HUES64 (cell line): ENCODE measurements around the gene GANC.

Experiments used
- H3K27ac ChIP-seq: 2 replicates; pipeline ENCODE4 v1.7.0; 2013; ENCODE audit warnings: low read depth, low read length, inconsistent platforms
- H3K27me3 ChIP-seq: 2 replicates; pipeline ENCODE4 v1.6.1; 2013; ENCODE audit warnings: mild to moderate bottlenecking, low read length; ENCODE audit not compliant: insufficient read depth
- H3K36me3 ChIP-seq: 2 replicates; pipeline ENCODE4 v1.6.1; 2013; ENCODE audit warnings: mild to moderate bottlenecking, low read length; ENCODE audit not compliant: insufficient read depth
- H3K4me1 ChIP-seq: 2 replicates; pipeline ENCODE4 v1.6.1; 2013; ENCODE audit warnings: mild to moderate bottlenecking, low read length, moderate library complexity; ENCODE audit not compliant: insufficient read depth
- H3K4me3 ChIP-seq: 2 replicates; pipeline ENCODE4 v1.5.1; 2013; ENCODE audit warnings: mild to moderate bottlenecking, low read length, moderate library complexity
- H3K9ac ChIP-seq: 2 replicates; pipeline ENCODE4 v1.6.1; 2013; ENCODE audit warnings: mild to moderate bottlenecking, low read depth, low read length
- H3K9me3 ChIP-seq: 2 replicates; pipeline ENCODE4 v1.6.1; 2013; ENCODE audit warnings: low read depth, low read length; ENCODE audit not compliant: insufficient read depth
- WGBS: fragments of 150-250, 120-280 bp; methylation state at CpG from one replicate; pipeline ENCODE4 v1.1.7; 2013; ENCODE audit warnings: missing lambda C conversion rate; 5-methylcytosine and 5-hydroxymethylcytosine counted together

The GANC gene

GRCh38 chr15:42345504-42345903, 72.5 kb downstream of the GANC start:
- H3K36me3 ChIP-seq, result no peaks in the 10 kb centered on the region
- H3K9me3 ChIP-seq, result no peaks in the 10 kb centered on the region
- WGBS, result 95% methylated on average over 2 of the region's 3 CpGs
- no peaks in the 10 kb centered on the region for H3K27me3 ChIP-seq
- H3K4me3 ChIP-seq, result no peak overlapping the region
- no peaks in the 10 kb centered on the region for H3K4me1 ChIP-seq
- no peak overlapping the region for H3K27ac ChIP-seq
- H3K9ac ChIP-seq, result no peak overlapping the region

- no peak overlapping the region for H3K4me3 ChIP-seq
- no peaks in the 10 kb centered on the region for H3K27me3 ChIP-seq
- 90% methylated on average over 5 of the region's 5 CpGs for WGBS
- no peaks in the 10 kb centered on the region for H3K4me1 ChIP-seq
- no peak overlapping the region for H3K9ac ChIP-seq
- no peaks in the 10 kb centered on the region for H3K36me3 ChIP-seq
- H3K27ac ChIP-seq, result no peak overlapping the region
- no peaks in the 10 kb centered on the region for H3K9me3 ChIP-seq
Measured at GRCh38 chr15:42348083-42348482, 75.1 kb downstream of the GANC start.

DNA sequence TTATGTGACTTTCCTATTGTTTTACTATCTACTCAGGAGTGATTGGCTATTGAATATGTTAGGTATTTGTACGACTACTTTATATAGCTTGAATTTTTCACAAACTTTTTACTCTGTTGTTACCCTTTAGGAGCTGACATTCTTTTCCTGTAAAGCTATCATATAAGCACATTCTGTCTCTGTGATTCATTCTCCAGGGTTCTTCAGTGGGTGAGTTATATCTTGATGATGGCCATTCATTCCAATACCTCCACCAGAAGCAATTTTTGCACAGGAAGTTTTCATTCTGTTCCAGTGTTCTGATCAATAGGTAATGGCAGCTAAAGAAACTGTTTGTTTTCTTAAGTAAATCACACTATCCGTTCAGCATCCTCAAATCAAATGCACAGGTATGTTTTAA, 76.2 kb downstream of the GANC start:
- Histone ChIP-seq H3K4me3 (no peak overlapping the region), H3K9me3 (no peaks in the 10 kb centered on the region), H3K27me3 (no peaks in the 10 kb centered on the region), H3K4me1 (no peaks in the 10 kb centered on the region), H3K9ac (no peak overlapping the region), H3K36me3 (no peaks in the 10 kb centered on the region), H3K27ac (no peak overlapping the region)
- no CpG with 5 or more reads among the region's 2 CpGs for WGBS

DNA sequence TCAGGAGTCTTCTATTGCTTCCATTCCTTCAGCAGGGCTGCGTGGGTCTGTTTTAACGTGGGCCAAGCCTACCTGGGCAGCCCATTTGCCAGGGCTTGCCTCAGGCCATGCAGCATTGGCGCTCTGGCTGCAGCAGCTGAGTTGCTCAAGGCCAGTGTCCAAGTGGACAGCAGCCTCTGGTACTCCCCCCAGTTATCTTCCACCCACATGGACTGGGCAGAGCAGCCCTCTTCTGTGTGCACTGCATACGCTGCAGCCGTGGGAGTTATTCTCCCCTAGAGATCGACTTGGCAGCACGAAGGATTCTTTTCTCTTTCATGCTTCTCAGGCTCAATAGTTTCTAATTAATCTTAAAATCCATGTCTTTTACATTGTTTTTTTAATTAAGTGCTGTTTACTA, 79.4 kb downstream of the GANC start:
- WGBS, result 91% methylated on average over 7 of the region's 7 CpGs
- no peaks in the 10 kb centered on the region for H3K27me3 ChIP-seq
- H3K4me3 ChIP-seq, result no peak overlapping the region
- H3K9ac ChIP-seq, result no peak overlapping the region
- no peaks in the 10 kb centered on the region for H3K9me3 ChIP-seq
- no peaks in the 10 kb centered on the region for H3K4me1 ChIP-seq
- H3K27ac ChIP-seq, result no peak overlapping the region
- no peaks in the 10 kb centered on the region for H3K36me3 ChIP-seq

GRCh38 chr15:42353061-42353460, 80.1 kb downstream of the GANC start:
- WGBS, result 89% methylated on average over 6 of the region's 6 CpGs
- Histone ChIP-seq H3K9ac (no peak overlapping the region), H3K36me3 (no peaks in the 10 kb centered on the region)

GRCh38 chr15:42354824-42355223, 81.8 kb downstream of the GANC start:
- Histone ChIP-seq H3K27ac (no peak overlapping the region), H3K36me3 (no peaks in the 10 kb centered on the region)
- WGBS, result 74% methylated on average over 2 of the region's 2 CpGs

More at GRCh38 chr15:42353061-42353460, 80.1 kb downstream of the GANC start:
- no peaks in the 10 kb centered on the region for H3K27me3 ChIP-seq
- H3K4me3 ChIP-seq, result no peak overlapping the region
- no peaks in the 10 kb centered on the region for H3K4me1 ChIP-seq
- no peak overlapping the region for H3K27ac ChIP-seq
- H3K9me3 ChIP-seq, result no peaks in the 10 kb centered on the region

DNA sequence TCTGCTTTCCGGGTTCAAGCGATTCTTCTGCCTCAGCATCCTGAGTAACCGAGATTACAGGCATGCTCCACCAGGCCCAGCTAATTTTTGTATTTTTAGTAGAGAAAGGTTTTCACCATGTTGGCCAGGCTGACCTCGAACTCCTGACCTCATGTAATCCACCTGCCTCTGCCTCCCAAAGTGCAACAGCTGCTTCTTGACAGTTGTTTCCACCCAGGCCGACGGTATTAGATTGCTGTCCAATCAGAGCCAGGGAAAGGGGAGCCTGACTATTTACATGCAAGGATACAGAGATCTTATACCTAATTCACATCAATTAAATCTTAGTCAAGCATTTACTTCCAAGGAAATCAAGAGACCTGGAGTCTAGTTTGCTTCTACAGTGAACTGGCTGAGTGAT, 82.3 kb downstream of the GANC start:
- no peaks in the 10 kb centered on the region for H3K36me3 ChIP-seq
- WGBS, result 95% methylated on average over 6 of the region's 6 CpGs
- H3K27me3 ChIP-seq, result no peaks in the 10 kb centered on the region

More at GRCh38 chr15:42354824-42355223, 81.8 kb downstream of the GANC start:
- H3K9me3 ChIP-seq, result no peaks in the 10 kb centered on the region
- H3K4me3 ChIP-seq, result no peak overlapping the region
- no peaks in the 10 kb centered on the region for H3K27me3 ChIP-seq
- H3K9ac ChIP-seq, result no peak overlapping the region
- no peaks in the 10 kb centered on the region for H3K4me1 ChIP-seq

GRCh38 chr15:42356851-42357250, 83.8 kb downstream of the GANC start:
- H3K27me3 ChIP-seq, result no peaks in the 10 kb centered on the region
- WGBS, result 91% methylated on average over 5 of the region's 5 CpGs
- no peaks in the 10 kb centered on the region for H3K36me3 ChIP-seq

More for the DNA sequence above, 82.3 kb downstream of the GANC start:
- Histone ChIP-seq H3K4me3 (no peak overlapping the region), H3K9me3 (no peaks in the 10 kb centered on the region), H3K4me1 (no peaks in the 10 kb centered on the region), H3K27ac (no peak overlapping the region), H3K9ac (no peak overlapping the region)

DNA sequence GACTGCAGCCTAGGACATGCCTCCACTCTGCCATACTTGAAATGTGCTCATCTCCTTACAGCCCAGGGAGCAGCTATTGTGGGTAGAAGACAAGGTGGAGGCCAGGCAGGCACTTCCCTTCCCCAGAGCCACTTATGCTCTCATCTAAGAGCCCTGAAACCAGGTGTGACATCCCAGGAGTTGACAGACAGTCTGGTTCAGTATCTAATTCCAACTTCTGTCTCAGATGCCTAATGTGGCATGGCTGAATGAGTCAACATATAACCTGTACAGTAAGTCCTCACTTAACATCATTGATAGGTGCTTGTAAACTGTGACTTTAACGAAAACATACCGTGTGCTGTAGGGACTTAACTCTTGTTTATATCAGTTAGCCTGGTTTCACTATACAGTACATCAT, 85.1 kb downstream of the GANC start:
- WGBS, result 96% methylated on average over 2 of the region's 2 CpGs
- H3K27ac ChIP-seq, result no peak overlapping the region
- no peak overlapping the region for H3K9ac ChIP-seq
- peaks cover 7% of the 10 kb centered on the region for H3K4me1 ChIP-seq
- H3K4me3 ChIP-seq, result no peak overlapping the region
- no peaks in the 10 kb centered on the region for H3K36me3 ChIP-seq
- no peaks in the 10 kb centered on the region for H3K9me3 ChIP-seq
- H3K27me3 ChIP-seq, result no peaks in the 10 kb centered on the region

More at GRCh38 chr15:42356851-42357250, 83.8 kb downstream of the GANC start:
- Histone ChIP-seq H3K4me3 (no peak overlapping the region), H3K4me1 (no peaks in the 10 kb centered on the region), H3K9me3 (no peaks in the 10 kb centered on the region), H3K9ac (no peak overlapping the region), H3K27ac (no peak overlapping the region)

- H3K9me3 ChIP-seq, result no peaks in the 10 kb centered on the region
- H3K36me3 ChIP-seq, result no peaks in the 10 kb centered on the region
- H3K9ac ChIP-seq, result no peak within 1 kb of the TSS
- H3K27me3 ChIP-seq, result no peaks in the 10 kb centered on the region
- no peak within 1 kb of the TSS for H3K4me3 ChIP-seq
- peaks cover 16% of the 10 kb centered on the region for H3K4me1 ChIP-seq
- H3K27ac ChIP-seq, result no peak within 1 kb of the TSS
- 94% methylated on average over 1 of the region's 1 CpG for WGBS
Measured at GRCh38 chr15:42359249-42359648, 86.2 kb downstream of the GANC start, which contains the start of gene CAPN3. TSS of gene CAPN3 (plus strand) at chr15:42359501. CDS start at chr15:42359806, 305 bp downstream.

GRCh38 chr15:42359985-42360384, 87.0 kb downstream of the GANC start:
- no peaks in the 10 kb centered on the region for H3K36me3 ChIP-seq
- H3K4me1 ChIP-seq, result peaks cover 17% of the 10 kb centered on the region
- no peak overlapping the region for H3K9ac ChIP-seq
- no peaks in the 10 kb centered on the region for H3K9me3 ChIP-seq
- peaks cover 1% of the 10 kb centered on the region; the same call in 1 of the 2 replicates for H3K27me3 ChIP-seq
- WGBS, result 75% methylated on average over 6 of the region's 7 CpGs
- no peak overlapping the region for H3K4me3 ChIP-seq
- H3K27ac ChIP-seq, result no peak overlapping the region

DNA sequence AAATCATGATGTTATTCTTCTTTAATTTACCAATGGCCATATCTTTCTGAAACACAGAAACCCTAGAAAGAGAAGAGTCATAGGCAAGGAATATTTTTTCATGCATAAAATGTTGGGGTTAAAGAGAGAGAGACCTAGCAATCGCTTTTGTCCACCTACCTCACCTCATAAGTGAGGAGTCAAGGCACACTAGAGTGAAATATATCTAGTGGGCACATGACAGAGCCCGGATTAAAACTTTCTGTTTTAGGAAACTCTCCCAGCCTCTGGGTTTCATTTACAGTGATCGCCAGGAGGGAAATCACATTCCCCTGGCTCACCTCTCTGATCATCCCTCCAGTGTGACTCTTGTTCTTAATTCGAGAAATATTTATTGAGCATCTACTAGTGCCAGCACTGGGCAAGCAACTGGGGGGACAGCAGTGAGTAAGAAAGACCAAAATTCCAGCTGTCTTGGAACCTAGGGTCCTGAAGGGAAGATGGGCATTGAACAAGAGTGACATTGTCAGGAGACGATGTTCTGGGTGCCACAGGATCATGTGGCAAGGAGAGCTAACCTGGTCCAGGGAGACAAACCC, 87.6 kb downstream of the GANC start:
- H3K27me3 ChIP-seq, result peaks cover 3% of the 10 kb centered on the region; the same call in 1 of the 2 replicates
- no peaks in the 10 kb centered on the region for H3K36me3 ChIP-seq
- H3K4me1 ChIP-seq, result peaks cover 17% of the 10 kb centered on the region
- 95% methylated on average over 5 of the region's 5 CpGs for WGBS
- H3K27ac ChIP-seq, result no peak overlapping the region
- no peak overlapping the region for H3K9ac ChIP-seq
- H3K4me3 ChIP-seq, result no peak overlapping the region
- no peaks in the 10 kb centered on the region for H3K9me3 ChIP-seq
